HEK293 (cell line): ENCODE results near the gene HOXA3.

Experiments used
- CTCF ChIA-PET: fragments of 350-600 bp; formaldehyde crosslinking; extraction: SDS; loops from one replicate; lab custom pipeline; 2021; ENCODE audit warnings: antibody characterized with exemption; lab: Yijun Ruan, JAX
- POLR2A ChIA-PET: fragments of 300-600 bp; formaldehyde crosslinking; extraction: SDS; loops from one replicate; lab custom pipeline; 2020; ENCODE audit warnings: antibody characterized with exemption, inconsistent platforms; lab: Yijun Ruan, JAX
- H3K27ac ChIP-seq: fragments of 200-500 bp; sonication (Bioruptor generic); 2 replicates; pipeline ENCODE4 v1.5.1; 2014; ENCODE audit warnings: low read depth, low read length, control low read depth, inconsistent platforms; ENCODE audit errors: extremely low read depth
- H3K36me3 ChIP-seq, 2 experiments: fragments of 200-500 bp in 1 of 2; sonication (Bioruptor generic) in 1 of 2; 1 replicate in 1 of 2; 2 replicates in 1 of 2; pipeline ENCODE4 v1.5.1; 2014 to 2017; ENCODE audit warnings: inconsistent platforms in 2 of 2, low read length in 2 of 2; ENCODE audit not compliant: control insufficient read depth in 2 of 2, insufficient read depth in 1 of 2
- H3K4me1 ChIP-seq: fragments of 200-500 bp; sonication (Bioruptor generic); 2 replicates; pipeline ENCODE4 v1.5.1; 2014; ENCODE audit warnings: mild to moderate bottlenecking, low read length, inconsistent platforms; ENCODE audit not compliant: control insufficient read depth, insufficient read depth
- H3K4me3 ChIP-seq: 2 replicates; pipeline ENCODE4 v1.5.1; 2011; ENCODE audit warnings: low read depth, mild to moderate bottlenecking, control low read depth, low read length, moderate library complexity
- H3K9me3 ChIP-seq: fragments of 200-500 bp; sonication (Bioruptor generic); 2 replicates; pipeline ENCODE4 v1.5.1; 2014; ENCODE audit warnings: low read depth, low read length, inconsistent platforms; ENCODE audit not compliant: control insufficient read depth, insufficient read depth
- ZBTB1 ChIP-seq: fragments of 450-650 bp; formaldehyde crosslinking; IDR thresholded peaks from 2 replicates; pipeline ENCODE4 v1.5.1; 2016; ENCODE audit warnings: missing biosample characterization, missing genetic modification characterization
- ZBTB20 ChIP-seq: fragments of 450-650 bp; formaldehyde crosslinking; IDR thresholded peaks from 2 replicates; pipeline ENCODE4 v1.5.1; 2016; ENCODE audit warnings: missing biosample characterization, missing genetic modification characterization
- ZNF510 ChIP-seq: fragments of 450-650 bp; formaldehyde crosslinking; IDR thresholded peaks from 2 replicates; pipeline ENCODE4 v1.5.1; 2018; ENCODE audit warnings: mild to moderate bottlenecking, missing genetic modification characterization, missing biosample characterization; ENCODE audit not compliant: insufficient replicate concordance
- TF ChIP-seq, protein P1 (sequence below): fragments of 450-650 bp; formaldehyde crosslinking; IDR thresholded peaks from 2 replicates; pipeline ENCODE4 v1.5.1; 2016; ENCODE audit warnings: missing biosample characterization, missing genetic modification characterization
- TF ChIP-seq, protein P2 (sequence below): fragments of 450-650 bp; formaldehyde crosslinking; IDR thresholded peaks from 2 replicates; pipeline ENCODE4 v1.5.1; 2017; ENCODE audit warnings: missing biosample characterization, missing genetic modification characterization
- TF ChIP-seq, protein P3 (sequence below): fragments of 450-650 bp; formaldehyde crosslinking; IDR thresholded peaks from 2 replicates; pipeline ENCODE4 v1.5.1; 2017; ENCODE audit warnings: missing biosample characterization, missing genetic modification characterization
- TF ChIP-seq, protein P4 (sequence below): fragments of 450-650 bp; formaldehyde crosslinking; IDR thresholded peaks from 2 replicates; pipeline ENCODE4 v1.5.1; 2016; ENCODE audit warnings: missing biosample characterization, missing genetic modification characterization

HOXA3 gene

DNA sequence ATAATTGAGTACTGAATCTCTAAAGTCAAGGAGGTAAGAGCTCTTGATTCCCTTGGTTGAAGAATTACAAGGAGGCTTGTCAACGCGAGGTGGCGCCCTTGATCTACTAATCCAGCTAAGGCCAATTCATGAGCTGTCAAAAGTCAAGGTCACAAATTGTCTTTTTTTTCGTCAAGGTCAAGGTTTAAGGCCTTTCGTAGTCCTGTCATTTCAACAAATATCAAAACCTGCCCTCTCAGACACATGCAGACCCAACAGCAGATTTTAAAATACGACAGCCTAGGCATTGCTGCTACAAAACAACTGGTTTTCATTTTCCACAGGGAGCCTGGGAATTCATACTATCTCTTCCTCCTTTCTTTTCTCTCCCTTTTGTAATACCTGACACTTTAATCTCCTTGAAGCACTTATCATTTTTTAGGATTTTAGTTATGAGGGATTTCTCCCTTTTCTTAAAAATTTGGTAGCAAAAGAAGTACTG, 43.9 kb upstream of the HOXA3 start (continued):
- TF ChIP-seq, protein P1, sequence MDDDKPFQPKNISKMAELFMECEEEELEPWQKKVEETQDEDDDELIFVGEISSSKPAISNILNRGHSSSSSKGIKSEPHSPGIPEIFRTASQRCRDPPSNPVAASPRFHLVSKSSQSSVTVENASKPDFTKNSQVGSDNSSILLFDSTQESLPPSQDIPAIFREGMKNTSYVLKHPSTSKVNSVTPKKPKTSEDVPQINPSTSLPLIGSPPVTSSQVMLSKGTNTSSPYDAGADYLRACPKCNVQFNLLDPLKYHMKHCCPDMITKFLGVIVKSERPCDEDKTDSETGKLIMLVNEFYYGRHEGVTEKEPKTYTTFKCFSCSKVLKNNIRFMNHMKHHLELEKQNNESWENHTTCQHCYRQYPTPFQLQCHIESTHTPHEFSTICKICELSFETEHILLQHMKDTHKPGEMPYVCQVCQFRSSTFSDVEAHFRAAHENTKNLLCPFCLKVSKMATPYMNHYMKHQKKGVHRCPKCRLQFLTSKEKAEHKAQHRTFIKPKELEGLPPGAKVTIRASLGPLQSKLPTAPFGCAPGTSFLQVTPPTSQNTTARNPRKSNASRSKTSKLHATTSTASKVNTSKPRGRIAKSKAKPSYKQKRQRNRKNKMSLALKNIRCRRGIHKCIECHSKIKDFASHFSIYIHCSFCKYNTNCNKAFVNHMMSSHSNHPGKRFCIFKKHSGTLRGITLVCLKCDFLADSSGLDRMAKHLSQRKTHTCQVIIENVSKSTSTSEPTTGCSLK (tag by site-specific recombination): no peak

DNA sequence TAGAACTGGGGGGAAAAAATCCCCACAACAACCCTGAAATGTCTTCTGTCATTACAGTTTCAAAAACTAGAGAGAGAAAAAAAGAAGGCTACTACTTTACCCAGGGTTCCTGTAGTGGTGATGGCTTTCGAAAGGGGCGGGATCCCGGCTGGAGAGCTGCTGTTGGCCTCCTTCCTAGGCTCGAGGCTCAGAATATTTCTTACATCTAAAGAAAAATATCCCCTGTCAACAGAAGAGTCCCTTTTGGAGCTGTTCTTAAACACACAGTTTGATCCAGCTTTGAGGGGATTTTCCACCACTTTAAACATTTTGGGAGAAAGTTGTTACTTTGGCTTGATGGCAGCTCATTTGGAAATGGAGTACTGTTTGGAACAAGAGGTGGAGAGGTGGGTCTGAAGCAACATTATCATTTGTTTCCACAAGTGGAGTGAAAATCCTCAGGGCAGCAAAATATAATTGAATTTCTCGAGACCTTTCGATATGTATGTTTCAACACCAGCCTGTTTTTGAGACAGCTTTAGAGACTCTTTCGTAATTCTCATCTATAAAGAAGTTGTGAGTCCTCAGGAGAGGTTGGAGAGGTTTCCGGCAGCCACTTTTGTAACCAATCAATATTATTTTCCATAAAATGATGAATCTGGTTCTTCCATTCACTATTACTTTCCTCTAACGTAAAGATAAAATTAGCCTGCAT, 42.5 kb upstream of the HOXA3 start:
- TF ChIP-seq ZBTB20 (tag by site-specific recombination): peak; percentile 16; the same call in 1 of the 2 replicates
- TF ChIP-seq, protein P2, sequence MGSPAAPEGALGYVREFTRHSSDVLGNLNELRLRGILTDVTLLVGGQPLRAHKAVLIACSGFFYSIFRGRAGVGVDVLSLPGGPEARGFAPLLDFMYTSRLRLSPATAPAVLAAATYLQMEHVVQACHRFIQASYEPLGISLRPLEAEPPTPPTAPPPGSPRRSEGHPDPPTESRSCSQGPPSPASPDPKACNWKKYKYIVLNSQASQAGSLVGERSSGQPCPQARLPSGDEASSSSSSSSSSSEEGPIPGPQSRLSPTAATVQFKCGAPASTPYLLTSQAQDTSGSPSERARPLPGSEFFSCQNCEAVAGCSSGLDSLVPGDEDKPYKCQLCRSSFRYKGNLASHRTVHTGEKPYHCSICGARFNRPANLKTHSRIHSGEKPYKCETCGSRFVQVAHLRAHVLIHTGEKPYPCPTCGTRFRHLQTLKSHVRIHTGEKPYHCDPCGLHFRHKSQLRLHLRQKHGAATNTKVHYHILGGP (tag by site-specific recombination): no peak
- TF ChIP-seq, protein P3, sequence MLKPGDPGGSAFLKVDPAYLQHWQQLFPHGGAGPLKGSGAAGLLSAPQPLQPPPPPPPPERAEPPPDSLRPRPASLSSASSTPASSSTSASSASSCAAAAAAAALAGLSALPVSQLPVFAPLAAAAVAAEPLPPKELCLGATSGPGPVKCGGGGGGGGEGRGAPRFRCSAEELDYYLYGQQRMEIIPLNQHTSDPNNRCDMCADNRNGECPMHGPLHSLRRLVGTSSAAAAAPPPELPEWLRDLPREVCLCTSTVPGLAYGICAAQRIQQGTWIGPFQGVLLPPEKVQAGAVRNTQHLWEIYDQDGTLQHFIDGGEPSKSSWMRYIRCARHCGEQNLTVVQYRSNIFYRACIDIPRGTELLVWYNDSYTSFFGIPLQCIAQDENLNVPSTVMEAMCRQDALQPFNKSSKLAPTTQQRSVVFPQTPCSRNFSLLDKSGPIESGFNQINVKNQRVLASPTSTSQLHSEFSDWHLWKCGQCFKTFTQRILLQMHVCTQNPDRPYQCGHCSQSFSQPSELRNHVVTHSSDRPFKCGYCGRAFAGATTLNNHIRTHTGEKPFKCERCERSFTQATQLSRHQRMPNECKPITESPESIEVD (tag by site-specific recombination): peak; percentile 46; the same call in 1 of the 2 replicates
- no peaks in the 10 kb centered on the region for H3K9me3 ChIP-seq
- peaks cover 12% of the 10 kb centered on the region for H3K4me1 ChIP-seq
- peaks cover 11 to 23% of the 10 kb centered on the region in 2 experiments; a peak in 2 of 3 replicates for H3K36me3 ChIP-seq
- CTCF ChIA-PET: interaction anchor here (0.6 to 3.1 kb wide), 17 partner anchors 10 to 899 kb away, joined by 3 to 26 read pairs (median 8); partner anchors contain the start of gene HOXA11
- no peak overlapping the region for H3K27ac ChIP-seq
- POLR2A ChIA-PET: interaction anchor here (0.6 to 2.6 kb wide), 4 partner anchors 9 to 26 kb away, joined by 3 to 25 read pairs (median 4); partner anchors contain the start of gene HOXA11
- H3K4me3 ChIP-seq: no peak overlapping the region

DNA sequence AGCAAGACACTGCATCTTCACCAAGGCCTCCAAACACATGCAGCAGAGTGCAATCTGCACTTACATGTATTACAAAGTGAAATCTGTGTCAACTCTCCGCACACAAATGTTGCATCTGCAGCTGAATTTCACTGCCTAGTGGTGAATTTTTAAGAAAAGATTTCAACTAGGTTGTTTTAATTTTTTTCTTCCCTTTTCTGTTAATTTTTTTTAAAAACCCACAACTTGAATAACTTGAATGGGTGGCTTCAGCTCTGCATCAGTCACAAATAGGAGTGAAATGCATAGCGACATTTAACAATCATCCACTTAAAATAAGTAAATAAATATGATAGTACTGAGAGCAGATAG, 41.6 kb upstream of the HOXA3 start:
- POLR2A ChIA-PET: interaction anchor here (1.5 to 2.6 kb wide), 2 partner anchors 8 to 10 kb away, joined by 4 to 25 read pairs; partner anchors contain the start of gene HOXA11
- peaks cover 11 to 23% of the 10 kb centered on the region in 2 experiments; a peak in 2 of 3 replicates for H3K36me3 ChIP-seq
- CTCF ChIA-PET: interaction anchor here (0.7 to 3.1 kb wide), 6 partner anchors 9 to 900 kb away, joined by 3 to 26 read pairs (median 11); partner anchors contain the start of gene HOXA11

More for the DNA sequence above, 41.6 kb upstream of the HOXA3 start:
- TF ChIP-seq ZBTB1 (tag by site-specific recombination): no peak
- TF ChIP-seq ZNF510 (tag by site-specific recombination): no peak
- TF ChIP-seq, protein P4, sequence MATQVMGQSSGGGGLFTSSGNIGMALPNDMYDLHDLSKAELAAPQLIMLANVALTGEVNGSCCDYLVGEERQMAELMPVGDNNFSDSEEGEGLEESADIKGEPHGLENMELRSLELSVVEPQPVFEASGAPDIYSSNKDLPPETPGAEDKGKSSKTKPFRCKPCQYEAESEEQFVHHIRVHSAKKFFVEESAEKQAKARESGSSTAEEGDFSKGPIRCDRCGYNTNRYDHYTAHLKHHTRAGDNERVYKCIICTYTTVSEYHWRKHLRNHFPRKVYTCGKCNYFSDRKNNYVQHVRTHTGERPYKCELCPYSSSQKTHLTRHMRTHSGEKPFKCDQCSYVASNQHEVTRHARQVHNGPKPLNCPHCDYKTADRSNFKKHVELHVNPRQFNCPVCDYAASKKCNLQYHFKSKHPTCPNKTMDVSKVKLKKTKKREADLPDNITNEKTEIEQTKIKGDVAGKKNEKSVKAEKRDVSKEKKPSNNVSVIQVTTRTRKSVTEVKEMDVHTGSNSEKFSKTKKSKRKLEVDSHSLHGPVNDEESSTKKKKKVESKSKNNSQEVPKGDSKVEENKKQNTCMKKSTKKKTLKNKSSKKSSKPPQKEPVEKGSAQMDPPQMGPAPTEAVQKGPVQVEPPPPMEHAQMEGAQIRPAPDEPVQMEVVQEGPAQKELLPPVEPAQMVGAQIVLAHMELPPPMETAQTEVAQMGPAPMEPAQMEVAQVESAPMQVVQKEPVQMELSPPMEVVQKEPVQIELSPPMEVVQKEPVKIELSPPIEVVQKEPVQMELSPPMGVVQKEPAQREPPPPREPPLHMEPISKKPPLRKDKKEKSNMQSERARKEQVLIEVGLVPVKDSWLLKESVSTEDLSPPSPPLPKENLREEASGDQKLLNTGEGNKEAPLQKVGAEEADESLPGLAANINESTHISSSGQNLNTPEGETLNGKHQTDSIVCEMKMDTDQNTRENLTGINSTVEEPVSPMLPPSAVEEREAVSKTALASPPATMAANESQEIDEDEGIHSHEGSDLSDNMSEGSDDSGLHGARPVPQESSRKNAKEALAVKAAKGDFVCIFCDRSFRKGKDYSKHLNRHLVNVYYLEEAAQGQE (tag by site-specific recombination): no peak
- TF ChIP-seq, all 188 proteins: peak for 0
- no peaks in the 10 kb centered on the region for H3K9me3 ChIP-seq
- peaks cover 12% of the 10 kb centered on the region for H3K4me1 ChIP-seq
- H3K4me3 ChIP-seq: no peak overlapping the region
- no peak overlapping the region for H3K27ac ChIP-seq
